Stimulated activated CD4-positive, alpha-beta T cell treated with anti-CD3 and anti-CD28 coated beads, Interleukin-2, amount 100 ng/mL, for 48 hours (primary cell): Measurements from ENCODE around the gene TRPV4.

Source experiments
- DNase-seq, 2 donors: peaks; one replicate each; pipeline ENCODE4 v3.0.0-alpha.2; 2020

The TRPV4 gene

DNA sequence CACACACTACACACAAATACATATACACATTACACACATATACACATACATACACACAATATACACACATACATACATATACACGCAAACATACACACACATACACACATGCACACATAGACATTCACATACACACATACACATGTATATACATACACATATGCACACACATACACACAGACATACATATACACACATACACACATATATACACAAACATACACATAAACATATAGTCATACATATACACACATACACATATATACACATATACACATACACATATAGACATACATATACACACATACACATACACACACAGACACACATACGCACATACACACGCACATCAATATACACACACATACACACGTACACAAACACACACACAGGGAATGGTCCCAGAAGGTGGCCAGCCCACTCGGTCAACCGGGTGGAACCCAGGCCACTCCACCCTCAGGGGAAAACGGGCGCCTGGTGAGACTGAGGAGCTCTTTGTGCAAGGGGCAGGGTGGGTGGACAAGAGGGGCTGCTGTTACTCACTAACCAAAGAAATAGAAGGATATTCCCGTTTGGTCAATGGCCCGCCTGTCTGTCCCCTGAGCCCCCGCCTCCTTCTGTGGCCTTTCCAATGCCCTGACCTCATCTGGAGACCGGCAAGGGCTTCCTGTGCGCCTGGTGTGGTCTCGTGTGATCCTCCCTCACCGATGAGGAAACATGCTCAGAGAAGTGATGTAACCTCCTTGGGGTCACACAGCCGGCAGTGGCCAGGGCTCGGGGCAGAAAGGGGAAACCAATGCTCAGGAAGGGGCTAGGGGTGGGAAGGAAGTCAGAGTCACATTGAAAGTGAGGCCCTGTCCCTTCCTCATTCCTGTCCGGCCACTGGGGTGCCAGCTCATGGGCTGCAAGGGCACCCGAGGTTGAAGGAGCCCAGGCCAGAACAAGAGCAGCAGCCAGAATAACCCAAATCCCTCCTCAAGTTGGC is 5.3 kb downstream of the TRPV4 start:
- no peak for DNase-seq

DNA sequence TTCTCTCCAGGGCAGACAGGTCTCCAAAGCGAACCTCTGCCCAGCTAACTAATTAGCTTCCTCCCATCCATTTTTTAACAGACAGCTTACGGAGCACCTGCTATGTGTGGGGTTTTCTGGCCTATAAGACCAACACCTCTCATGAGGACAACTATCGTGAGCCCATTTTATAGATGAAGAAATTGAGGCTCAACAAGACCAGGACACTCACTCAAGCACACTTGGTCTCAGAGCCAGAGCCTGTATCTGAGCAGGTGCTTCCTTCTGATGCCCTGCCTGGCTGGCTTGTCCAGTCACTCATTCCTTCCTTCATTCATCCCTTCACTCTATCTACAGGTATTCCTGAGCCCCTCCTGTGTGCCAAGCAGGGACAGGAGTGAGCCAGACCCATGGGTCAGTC is 6.1 kb downstream of the TRPV4 start:
- DNase-seq = no peak

DNA sequence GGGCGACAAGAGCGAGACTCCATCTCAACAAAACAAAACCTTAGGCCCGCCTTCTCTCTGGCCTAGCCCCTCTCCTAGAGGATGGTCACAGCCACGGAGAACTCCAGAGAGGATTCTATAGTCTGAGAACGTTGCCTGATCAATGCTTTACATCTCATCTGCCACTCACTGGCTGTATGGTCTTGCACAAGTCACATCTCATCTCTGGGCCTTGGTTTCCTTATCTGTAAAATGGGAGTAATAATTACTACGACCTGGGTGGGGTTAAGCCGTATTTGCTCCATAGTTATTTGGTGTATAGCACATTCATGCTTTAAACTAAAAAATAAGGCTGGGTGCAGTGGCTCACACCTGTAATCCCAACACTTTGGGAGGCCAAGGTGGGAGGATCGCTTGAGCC is 8.5 kb downstream of the TRPV4 start:
- no peak for DNase-seq

DNA sequence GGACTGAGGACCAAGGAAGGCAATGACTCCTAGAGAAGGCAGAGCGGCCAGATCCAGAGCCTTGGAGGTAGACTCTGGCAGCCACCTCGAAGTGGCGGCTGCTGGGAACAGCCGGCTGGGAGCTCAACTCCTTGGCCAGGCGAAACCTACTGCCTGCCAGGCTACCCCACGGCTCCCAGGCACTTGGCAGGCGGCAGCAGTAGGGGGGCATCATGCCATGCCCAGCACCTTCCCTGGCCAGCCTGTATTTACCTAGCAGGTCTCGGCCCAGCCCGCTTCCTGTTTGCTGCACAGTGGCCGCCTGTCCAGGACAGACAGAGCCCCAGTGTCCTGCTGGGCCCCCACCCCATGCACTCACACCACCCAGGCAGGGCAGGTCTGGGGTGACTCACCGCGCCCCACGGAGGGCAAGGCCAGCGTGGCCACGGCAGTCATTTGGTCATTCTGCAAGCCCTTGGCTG is 10.2 kb downstream of the TRPV4 start:
- no peak for DNase-seq

DNA sequence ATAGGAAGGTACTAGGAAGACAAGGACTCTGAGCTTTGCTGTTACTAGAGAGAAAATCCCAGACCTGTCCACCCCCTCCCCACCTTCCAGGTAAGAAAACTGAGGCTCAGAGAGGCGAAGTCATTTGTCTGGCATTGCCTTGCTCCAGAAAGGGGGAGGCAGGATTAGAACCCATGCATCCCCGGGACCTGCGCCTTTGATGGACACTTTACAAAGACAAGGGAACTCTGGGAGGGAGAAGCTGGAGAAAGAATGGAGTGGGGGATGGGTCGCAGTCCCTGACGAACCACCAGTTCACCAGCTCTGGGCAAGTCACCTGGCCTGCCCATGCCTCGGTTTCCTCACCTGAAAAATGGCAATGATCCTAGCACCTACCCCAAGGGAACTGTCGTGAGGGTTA is 10.8 kb downstream of the TRPV4 start:
- DNase-seq = no peak

DNA sequence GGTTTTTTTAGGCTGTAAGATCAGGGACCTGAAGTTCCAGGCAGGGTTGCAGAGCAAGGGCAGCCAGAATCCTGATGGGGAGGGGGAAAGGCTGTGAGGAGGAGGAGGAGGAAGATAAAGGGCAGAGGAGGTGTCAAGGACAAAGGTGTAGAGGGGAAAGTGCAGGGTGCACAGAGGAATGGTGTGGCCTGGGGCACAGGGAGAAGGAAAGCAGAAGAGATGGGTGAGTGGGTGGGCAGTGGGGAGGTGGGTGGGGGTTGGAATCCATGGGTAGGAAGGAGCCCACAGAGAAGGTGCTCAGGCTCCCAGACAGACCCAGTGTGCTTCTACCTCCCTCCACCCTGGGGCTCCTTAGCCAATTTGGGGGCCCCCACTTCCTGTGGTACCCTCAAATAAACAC is 11.2 kb downstream of the TRPV4 start:
- DNase-seq = no peak

DNA sequence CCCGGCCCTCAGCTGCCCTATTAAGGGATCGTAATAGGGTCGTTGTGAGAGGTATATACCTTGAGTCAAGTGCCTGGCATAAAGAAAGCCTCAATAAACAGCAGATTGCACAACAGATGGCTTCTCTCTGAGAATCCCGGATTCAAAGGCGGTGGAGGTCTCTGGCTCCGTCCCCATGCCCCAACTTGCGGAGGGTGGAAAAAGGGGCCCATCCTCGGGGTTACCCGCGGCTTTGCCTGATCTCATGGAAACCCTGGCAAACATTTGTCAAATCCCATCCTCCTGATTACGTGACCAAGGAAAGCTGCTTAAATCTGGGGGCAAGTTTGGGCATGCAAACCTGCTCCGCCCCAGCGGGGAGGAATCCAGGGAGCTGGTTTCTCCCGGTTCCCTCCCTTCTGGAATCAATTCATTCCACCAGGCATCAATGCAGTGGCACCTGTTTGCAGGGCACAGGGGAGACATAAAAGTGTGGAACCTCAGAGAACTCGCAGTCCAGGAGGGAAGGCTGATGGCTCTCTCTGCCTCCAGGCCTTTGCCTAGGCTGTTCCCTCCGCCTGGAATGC is 12.3 kb downstream of the TRPV4 start:
- no peak for DNase-seq

DNA sequence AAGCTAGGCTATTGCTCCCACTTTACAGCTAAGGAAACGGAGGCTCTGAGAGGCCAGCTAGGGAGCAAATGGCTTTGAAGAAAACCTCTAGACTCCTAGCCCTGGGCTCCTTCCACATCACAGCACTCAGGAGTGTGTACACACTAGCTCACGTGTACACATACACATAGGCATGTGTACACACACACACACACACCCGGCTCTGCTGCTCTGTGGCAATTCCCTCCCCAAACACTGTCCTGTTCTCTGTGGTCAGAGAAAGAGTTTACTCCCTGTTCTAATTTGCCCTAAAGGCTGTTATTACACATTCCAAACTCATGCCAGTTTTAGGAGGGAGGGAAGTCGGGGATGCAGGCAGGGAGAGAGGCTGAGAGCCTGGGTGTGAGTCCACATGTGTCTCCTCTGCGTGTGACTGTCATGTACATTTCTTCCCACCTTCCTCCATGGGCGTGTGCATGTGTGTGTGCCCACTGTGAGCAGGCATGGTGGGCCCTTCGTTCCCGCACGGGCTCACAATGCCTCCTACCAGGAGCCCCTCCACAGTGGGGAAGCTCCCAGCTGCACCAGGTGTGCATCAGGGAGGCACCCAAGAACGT is 14.2 kb downstream of the TRPV4 start:
- no peak for DNase-seq

DNA sequence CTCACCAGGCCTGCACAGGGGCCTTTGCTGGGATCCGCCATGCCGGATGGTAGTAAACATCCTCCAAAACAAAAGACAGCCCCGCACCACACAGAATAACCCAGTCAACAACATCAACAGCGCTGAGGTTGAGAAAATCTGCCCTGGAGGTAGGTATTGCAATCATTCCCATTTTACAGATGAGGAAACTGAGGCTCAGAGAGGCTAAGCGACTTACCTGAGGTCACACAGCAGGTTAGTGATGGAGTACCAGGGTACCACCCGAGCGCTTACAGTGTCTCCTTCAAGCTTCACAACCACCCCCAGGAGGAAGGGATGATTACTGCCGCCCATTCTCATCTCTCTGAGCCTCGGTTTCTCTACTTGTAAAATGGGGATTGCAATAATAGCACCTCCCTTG is 14.9 kb downstream of the TRPV4 start:
- no peak for DNase-seq

DNA sequence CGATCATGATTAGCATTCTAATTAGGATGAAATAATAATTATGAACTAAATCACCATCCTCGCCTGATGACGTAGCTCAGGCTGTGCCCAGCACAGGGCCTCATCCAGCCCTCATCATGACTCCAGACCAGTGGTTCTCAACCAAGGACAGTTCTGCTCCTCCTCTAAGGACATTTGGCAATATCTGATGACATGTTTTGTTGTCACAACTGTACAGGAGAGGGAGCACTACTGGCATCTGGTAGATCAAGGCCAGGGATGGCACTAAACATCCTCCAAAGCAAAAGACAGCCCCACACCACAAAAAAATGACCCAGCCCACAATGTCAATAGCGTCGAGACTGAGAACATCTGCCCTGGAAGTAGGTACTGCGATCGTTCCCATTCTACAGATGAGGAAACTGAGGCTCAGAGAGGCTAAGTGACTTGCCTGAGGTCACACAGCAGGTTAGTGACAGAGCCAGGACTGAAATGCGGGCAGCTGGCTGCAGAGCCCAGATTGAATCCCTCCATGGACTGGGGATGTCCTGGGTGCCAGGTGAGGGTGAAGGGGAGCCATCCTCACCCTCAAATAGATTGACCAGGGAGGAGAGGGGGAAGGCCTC is 15.5 kb downstream of the TRPV4 start:
- DNase-seq = no peak

DNA sequence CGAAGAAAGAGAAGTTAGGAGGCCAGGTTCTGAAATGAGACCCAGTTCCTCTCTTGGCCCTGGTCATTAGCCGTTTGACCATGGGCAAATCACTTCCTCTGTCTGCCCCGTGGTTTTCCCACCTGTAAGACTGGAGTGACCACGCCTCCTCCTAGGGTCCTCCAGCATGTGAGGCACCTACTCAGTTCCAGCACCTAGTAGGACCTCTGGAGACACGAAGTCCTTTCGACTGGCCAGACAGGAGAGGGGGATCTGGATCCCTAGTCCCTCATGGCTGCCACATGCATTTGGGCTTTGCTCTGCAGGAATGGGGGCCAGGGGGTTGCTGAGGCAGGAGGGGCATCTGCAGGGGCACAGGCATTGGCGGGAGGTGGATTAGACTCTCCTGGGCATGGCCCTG is 16.3 kb downstream of the TRPV4 start:
- DNase-seq = no peak

DNA sequence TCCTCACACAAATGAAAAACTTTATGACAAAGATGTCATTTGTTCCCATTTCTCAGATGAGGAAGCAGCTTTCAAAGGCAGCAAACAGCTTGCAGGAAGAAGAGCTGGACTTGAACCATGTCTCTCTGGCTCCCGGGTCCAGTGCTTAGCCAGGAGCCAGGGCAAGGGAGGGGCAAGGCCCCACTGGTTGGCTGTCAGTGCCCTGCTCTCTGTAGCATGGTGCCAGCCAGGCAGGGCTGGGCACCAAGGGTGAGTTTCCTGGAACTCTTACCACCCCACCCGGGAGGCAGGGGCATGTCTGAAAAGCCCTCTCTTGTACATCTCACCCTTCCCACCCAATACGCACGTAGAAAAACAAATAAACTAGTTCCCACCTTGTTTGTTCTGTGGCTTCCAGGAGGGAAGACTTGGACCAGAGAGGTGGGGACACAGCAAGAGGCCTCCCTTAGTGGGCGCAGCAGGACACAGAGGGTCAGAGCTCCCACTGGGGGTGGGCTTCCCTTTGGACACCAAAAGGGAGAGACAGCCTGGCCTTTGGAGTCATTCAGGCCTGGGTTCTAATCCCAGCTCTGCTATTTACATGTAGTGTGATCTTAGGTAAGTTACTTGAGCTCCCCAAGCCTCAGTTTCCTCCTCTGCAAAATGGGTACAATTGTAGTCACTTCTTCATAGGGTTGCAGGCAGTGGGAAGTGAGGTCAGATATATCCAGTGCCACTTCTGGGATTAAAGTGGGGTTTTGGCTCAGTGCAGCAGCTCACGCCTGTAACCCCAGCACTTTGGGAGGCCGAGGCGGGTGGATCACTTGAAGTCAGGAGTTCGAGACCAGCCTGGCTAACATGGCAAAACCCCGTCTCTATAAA is 17.2 kb downstream of the TRPV4 start:
- DNase-seq = no peak

DNA sequence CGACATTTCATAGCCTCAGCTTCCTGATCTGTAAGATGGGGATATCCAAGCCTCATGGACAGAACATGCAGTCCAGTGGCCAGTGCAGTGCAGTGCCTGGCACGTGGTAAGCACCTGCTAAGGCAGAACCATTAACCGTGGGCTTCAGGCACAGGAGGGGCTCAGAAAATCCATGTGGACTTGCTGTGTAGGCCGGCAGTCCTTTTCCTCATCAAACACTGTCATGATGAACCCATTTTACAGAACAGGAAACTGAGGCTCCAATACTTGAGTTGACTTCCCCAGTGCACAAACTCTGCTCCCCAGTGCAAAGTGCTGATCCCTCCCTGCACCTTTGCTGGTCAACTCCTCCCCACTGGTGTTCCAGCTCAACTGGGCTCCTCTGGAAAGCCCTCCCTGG is 18.0 kb downstream of the TRPV4 start:
- no peak for DNase-seq

DNA sequence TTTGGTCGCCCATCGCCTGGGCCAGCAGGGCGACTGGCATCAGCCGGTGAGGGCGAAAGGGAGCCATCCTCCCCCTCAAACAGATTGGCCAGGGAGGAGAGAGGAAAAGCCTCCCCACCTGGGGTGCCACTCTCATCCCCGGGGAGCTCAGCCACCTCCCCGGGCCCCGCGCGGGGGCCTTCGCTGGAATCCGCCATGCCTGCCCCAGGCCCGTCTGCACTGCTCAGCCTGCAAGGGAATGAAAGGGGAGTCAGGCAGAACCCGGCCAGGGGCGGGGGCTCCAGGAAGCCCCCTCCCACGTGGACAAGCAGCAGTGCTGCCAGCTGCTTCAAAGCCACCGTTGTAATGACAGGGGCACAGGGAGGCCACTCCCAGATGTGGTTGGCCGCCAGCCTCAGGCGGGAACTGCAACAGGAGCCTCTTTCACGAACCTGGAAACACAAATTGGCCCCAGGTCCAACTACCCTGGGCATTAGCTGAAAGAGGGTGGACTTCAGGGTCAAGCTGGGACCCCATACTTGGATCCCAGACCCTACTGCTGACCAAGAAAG is 18.5 kb downstream of the TRPV4 start:
- DNase-seq = no peak

DNA sequence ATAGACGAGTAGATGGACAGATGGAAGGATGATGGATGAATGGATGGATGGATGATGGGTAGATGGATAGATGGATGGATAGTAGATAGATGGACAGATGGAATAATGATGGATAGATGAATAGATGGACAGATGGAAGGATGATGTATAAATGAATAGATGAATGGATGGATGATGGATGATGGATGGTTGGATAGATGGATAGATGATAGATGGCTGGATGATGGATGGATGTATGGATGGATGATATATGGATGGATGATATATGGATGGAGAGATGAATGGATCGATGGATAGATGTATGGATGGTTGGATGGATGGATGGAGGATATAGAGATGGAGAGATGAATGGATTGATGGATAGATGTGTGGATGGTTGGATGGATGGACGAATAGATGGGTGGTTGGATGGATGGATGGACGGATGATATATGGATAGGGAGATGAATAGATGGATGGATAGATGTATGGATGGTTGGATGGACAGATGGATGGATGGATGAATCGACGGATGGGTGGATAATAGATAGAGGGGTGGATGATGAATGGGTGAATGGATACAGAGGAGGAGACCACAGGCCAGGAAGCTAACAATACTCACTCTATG is 19.3 kb downstream of the TRPV4 start:
- no peak for DNase-seq

DNA sequence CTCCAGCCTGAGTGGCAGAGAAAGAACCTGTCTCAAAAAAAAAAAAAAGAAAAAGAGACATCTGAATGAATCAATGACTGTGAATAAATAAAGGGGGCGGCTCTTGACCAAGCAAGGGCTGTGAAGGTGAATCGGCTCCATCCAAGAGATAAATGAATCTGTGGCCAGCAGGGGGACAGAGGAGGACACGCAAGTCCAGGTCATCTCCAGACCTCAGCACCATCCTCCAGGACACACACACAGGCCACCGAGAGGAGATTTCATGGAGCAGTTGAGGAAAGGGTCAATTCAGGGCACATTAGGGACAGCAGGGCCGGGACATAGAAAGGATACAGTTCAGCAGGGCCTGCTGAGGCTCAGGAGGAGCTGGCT is 21.6 kb downstream of the TRPV4 start:
- no peak for DNase-seq

DNA sequence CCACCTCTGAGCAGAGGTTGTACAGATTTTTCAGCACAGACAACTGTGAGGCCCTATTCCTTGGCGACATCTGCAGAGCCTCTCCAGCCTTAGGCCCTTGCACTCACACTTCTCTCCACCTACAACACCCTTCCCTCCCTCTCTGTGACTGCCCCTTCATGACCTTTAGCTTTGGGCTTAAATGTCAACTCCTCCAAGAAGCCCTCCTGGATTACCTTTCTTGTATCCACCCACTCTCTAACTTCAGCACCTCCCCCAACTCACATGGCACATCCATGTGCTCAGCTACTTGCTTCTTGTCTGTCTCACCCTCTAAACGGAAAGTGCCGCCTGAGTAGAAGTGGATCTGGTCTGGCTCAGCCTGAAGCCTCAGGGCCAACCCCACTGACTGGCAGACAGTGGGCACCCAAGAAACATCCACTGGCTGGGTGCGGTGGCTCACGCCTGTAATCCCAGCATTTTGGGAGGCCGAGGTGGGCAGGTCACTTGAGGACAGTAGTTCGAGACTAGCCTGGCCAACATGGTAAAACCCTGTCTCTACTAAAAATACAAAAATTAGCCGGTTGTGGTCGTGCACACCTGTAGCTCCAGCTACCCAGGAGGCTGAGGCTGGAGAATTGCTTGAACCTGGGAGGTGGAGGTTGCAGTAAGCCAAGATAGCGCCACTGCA is 22.1 kb downstream of the TRPV4 start:
- DNase-seq = no peak

DNA sequence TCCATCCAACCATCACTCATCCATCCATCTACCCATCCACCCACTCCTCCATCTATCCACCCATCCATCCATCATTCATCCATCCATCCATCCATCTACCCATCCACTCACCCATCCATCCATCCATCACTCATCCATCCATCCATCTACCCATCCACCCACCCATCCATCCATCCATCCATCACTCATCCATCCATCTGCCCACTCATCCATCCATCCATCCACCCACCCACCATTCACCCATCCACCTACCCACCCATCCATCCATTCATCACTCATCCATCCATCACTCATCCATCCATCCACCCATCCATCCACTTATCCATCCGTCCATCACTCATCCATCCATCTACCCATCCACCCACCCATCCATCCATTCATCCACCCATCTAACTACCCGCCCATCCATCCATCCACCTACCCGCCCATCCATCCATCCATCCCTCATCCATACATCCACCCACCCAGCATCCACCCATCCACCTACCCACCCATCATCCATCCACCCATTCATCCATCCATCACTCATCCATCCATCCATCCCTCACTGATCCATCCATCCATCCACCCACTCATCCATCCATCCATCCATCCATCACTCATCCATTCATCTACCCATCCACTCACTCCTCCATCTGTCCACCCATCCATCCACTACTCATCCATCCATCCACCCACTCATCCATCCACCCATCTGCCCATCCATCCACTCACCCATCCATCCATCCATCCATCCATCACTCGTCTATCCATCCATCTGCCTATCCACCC is 24.1 kb downstream of the TRPV4 start:
- DNase-seq = no peak

DNA sequence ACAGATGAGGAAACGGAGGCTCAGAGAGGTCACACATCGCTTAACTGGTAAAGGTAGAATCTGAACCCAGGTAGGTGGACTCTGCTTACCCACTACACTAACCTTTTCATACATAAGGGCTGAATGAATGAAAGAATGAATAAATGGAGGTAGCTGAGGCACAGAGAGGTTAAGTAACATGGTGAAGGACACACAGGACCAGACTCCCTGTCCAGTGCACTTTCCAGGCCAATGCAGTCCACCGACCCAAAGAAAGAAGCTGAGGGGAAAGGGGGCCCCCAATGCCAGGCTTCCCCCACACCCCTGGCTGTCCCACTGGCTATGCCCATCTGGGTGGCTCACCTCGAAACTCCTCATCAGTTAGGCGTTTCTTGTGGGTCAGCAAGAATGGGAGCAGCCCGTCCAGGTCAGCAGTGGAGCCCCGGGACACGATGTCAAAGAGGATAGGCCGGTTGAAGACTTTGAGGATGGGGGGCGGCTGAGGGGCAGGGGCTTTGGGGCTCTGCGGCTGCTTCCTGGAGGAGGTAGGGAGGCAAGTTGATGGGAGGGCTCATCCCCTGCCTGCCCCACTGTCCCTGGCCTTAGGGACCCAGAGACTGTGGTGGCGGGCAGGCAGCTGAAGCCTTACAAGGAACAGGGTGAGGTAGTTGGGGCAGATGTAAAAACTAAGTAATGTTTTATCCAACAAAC is 25.1 kb downstream of the TRPV4 start:
- no peak for DNase-seq
